Lower lobe of right lung (tissue), 2 donors: Measurements from ENCODE around the gene DHRS3. TPM values are rescaled to one million over a fixed set of nuclear protein-coding genes. Genes with fewer than 3 reads are reported as not detected.
A peak's percentile ranks its signal among the peaks of the same experiment; 100 is the strongest.

Experiments
- ATAC-seq, 2 donors: fragments of 200-7000 bp; cut with Tn5 transposase; one replicate each; pipeline ENCODE4 v1.9.1; 2020 to 2022; ENCODE audit warnings: mild to moderate bottlenecking in 2 of 2, moderate library complexity in 2 of 2
- DNase-seq: peaks from one replicate; pipeline ENCODE4 v3.0.0-alpha.2; 2020
- H3K27ac ChIP-seq: fragments of 200-600 bp; one replicate; pipeline ENCODE4 v1.8.0; 2022
- H3K27me3 ChIP-seq: fragments of 200-600 bp; one replicate; pipeline ENCODE4 v1.8.0; 2022; ENCODE audit warnings: low read depth
- H3K36me3 ChIP-seq: fragments of 200-600 bp; one replicate; pipeline ENCODE4 v1.8.0; 2022; ENCODE audit warnings: mild to moderate bottlenecking
- H3K4me1 ChIP-seq: fragments of 200-600 bp; one replicate; pipeline ENCODE4 v1.8.0; 2022
- H3K4me3 ChIP-seq: fragments of 200-600 bp; one replicate; pipeline ENCODE4 v1.8.0; 2022; ENCODE audit warnings: mild to moderate bottlenecking
- H3K9me3 ChIP-seq: fragments of 200-600 bp; one replicate; pipeline ENCODE4 v1.8.0; 2022
- CTCF ChIP-seq: fragments of 200-600 bp; IDR thresholded peaks from one replicate; pipeline ENCODE4 v1.8.0; 2022; ENCODE audit warnings: antibody characterized with exemption, mild to moderate bottlenecking
- intact Hi-C: fragments of 100-400 bp; cut with DNase I; formaldehyde crosslinking; loops from one replicate; pipeline ENCODE4 v1.11.0; 2022
- total RNA-seq: library from RNA; stranded (reverse); fragmentation: NEBNext Ultra II Directional; extraction: Animal tissue kit (Norgen Biotek cat#: 25700); gene quantifications from one replicate; pipeline ENCODE4 v1.2.1, GENCODE V29; 2021
- donor health status: DM: no; HTN: yes; CAD: no; lungs with severe emphysema.

The DHRS3 gene
- total RNA-seq, 1 donor from 2014 or later: 135 TPM

GRCh38 chr1:12618965-12619791 is 1.2 kb upstream of the DHRS3 start:
- intact Hi-C loops: no loop called here
- ATAC-seq: peak; percentile 62 to 63
- Histone ChIP-seq H3K27me3 (no peaks in the 10 kb centered on the region), H3K27ac (peak overlapping the region; percentile 88), H3K4me3 (peak overlapping the region; percentile 85), H3K9me3 (no peaks in the 10 kb centered on the region), H3K36me3 (no peaks in the 10 kb centered on the region), H3K4me1 (peaks cover 55% of the 10 kb centered on the region)
- peak; percentile 70 for DNase-seq
- TF ChIP-seq CTCF: no peak

- peak overlapping the region; percentile 85 for H3K4me3 ChIP-seq
- DNase-seq (no peak), ATAC-seq (no peak)
- H3K9me3 ChIP-seq: no peaks in the 10 kb centered on the region
- peak overlapping the region; percentile 88 for H3K27ac ChIP-seq
- H3K36me3 ChIP-seq: peaks cover under 1% of the 10 kb centered on the region
- H3K4me1 ChIP-seq: peaks cover 60% of the 10 kb centered on the region
- no peak for TF ChIP-seq CTCF
- intact Hi-C loops: no loop called here
- no peaks in the 10 kb centered on the region for H3K27me3 ChIP-seq
Measured at GRCh38 chr1:12618661-12618964, 603 bp upstream of the DHRS3 start.

- Histone ChIP-seq H3K4me1 (peaks cover 70% of the 10 kb centered on the region), H3K4me3 (peak overlapping the region; percentile 85), H3K27ac (peak overlapping the region; percentile 88), H3K9me3 (no peaks in the 10 kb centered on the region), H3K36me3 (peaks cover 12% of the 10 kb centered on the region), H3K27me3 (no peaks in the 10 kb centered on the region)
- intact Hi-C loops: no loop called here
- ATAC-seq (peak; percentile 3 to 31), DNase-seq (no peak)
- TF ChIP-seq CTCF: no peak
Measured at GRCh38 chr1:12617511-12617900, 504 bp downstream of the DHRS3 start.

GRCh38 chr1:12616709-12617373 is 1.2 kb downstream of the DHRS3 start:
- no peaks in the 10 kb centered on the region for H3K27me3 ChIP-seq
- peak overlapping the region; percentile 88 for H3K27ac ChIP-seq
- no peaks in the 10 kb centered on the region for H3K9me3 ChIP-seq
- ATAC-seq: peak; percentile 26 to 46
- peaks cover 18% of the 10 kb centered on the region for H3K36me3 ChIP-seq
- TF ChIP-seq CTCF: no peak
- peaks cover 70% of the 10 kb centered on the region for H3K4me1 ChIP-seq
- peak overlapping the region; percentile 85 for H3K4me3 ChIP-seq
- DNase-seq: peak; percentile 63
- intact Hi-C loops: no loop called here

DNA sequence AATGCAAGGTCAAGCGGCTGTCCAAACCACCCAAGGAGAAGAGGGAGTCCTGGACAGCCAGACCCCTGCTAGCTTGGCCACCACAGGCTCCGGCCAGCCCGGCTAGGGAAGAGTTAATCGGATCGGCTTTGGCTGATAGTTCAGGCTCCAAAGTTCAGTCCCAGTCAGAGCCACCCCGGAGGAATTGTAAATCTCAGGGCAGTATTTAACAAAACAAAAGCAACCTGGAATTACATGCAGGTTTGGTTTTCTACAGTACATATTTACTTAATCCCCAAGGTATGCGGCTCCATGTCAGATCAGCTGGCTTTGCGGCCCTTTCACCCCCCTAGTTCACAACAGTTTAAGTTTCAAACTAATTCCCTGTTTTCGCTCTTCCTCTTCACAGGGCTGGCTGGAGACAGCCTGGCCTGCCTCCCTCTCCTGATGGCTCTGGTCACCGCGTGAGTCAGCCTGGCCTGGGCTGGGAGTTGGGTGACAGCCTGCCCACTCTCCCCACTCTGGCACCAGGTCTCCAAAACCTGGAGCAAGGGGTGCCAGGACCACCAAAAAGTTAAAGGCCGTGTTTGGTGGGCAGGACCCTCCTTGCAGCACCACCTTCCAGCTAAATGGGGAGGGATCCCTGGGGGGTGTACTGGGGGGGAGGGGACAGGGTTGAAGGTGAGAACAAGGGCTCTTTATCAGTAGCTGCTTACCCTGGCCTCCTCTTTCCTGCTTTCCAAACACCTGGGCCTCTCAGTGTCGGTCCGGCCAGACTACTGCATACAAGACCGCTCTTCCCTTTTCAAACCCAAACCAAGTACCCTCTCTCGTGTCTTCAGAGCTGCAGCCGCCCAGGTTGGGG is 1.9 kb downstream of the DHRS3 start:
- no peaks in the 10 kb centered on the region for H3K9me3 ChIP-seq
- DNase-seq (peak; percentile 74), ATAC-seq (peak; percentile 47 to 71)
- peak overlapping the region; percentile 85 for H3K4me3 ChIP-seq
- peak overlapping the region; percentile 88 for H3K27ac ChIP-seq
- intact Hi-C loops: no loop called here
- peaks cover 64% of the 10 kb centered on the region for H3K4me1 ChIP-seq
- H3K27me3 ChIP-seq: no peaks in the 10 kb centered on the region
- TF ChIP-seq CTCF: no peak
- peaks cover 26% of the 10 kb centered on the region for H3K36me3 ChIP-seq
